GM13977 (cell line): ENCODE results near the gene LRMDA.

Experiments
- DNase-seq: peaks from one replicate; pipeline ENCODE4 v3.0.0; 2012; ENCODE audit warnings: low spot score
- CTCF ChIP-seq: IDR thresholded peaks from 2 replicates; pipeline ENCODE4 v1.5.1; 2012; ENCODE audit warnings: mild to moderate bottlenecking, control low read depth; ENCODE audit not compliant: insufficient read depth; ENCODE audit errors: extremely low read depth, missing control alignments
- in situ Hi-C: fragments of 300-500 bp; cut with MboI; formaldehyde crosslinking; loops from one replicate; pipeline ENCODE4 v1.12.0; 2022; ENCODE audit warnings: low sequenced_read_pairs, low pct_unique_long_range_greater_than_20kb, mixed read lengths, inconsistent platforms; ENCODE audit not compliant: unreplicated experiment

LRMDA gene

DNA sequence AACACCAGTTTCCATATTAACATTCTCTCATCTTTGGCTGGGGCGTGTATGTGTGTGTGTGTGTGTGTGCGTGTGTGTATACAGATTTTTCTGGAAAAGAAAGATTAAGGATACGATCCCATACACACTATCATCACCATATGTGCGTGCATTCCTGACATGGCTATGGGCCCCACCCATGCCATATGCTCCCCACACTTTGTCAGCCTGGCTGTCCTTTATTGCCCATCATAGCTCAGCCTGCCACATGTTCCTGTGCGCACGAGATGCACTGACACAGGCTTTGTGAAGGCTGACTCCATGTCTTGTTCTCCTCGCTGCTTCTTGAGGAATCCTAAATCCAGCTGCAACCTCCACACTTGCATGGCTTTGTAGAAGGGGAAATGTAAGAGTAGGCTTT is 984.1 kb downstream of the LRMDA start:
- TF ChIP-seq CTCF = no peak
- in situ Hi-C loops = no loop called here
- no peak for DNase-seq

- DNase-seq = no peak
- TF ChIP-seq CTCF = no peak
- in situ Hi-C loops = no loop called here
Measured at GRCh38 chr10:76416642-76417041, 985.2 kb downstream of the LRMDA start.

DNA sequence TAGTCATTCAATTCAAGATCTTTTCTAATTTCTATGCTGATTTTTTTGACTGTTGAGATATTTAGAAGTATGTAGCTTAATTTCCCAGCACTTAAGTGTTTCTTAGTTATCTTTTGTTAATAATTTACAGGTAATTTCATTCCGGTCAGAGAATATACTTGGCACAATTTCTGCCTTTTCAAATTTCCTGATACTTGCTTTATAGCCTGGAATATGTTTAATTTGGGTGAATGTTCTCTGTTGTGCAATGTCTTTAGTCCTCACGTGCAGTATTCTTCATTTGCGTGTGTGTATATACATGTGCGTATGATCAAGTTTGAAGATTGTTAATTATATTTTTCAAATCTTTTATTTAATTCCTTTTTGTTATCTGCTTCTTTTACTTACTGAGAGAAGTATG is 989.3 kb downstream of the LRMDA start:
- in situ Hi-C loops = no loop called here
- no peak for TF ChIP-seq CTCF

DNA sequence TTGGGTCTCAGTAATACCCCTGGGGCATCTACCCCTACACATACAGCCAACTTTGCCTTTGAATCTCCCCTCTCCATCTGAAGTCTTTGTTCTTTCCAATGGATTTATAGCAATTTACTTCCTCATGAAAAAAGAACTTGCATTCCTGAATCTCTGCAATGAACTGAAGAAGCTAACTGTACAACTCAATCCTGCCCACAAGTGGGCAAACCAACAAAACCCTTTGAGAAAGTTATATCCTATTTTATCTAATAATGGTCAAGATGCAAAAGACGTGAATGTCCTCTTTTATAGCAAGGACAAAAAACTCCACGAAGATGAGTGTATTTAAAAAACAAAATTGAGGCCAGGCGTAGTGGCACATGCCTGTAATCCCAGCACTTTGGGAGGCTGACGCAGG is 991.3 kb downstream of the LRMDA start:
- in situ Hi-C loops = no loop called here
- DNase-seq = no peak
- no peak for TF ChIP-seq CTCF

More for the DNA sequence above, 989.3 kb downstream of the LRMDA start:
- DNase-seq = no peak

DNA sequence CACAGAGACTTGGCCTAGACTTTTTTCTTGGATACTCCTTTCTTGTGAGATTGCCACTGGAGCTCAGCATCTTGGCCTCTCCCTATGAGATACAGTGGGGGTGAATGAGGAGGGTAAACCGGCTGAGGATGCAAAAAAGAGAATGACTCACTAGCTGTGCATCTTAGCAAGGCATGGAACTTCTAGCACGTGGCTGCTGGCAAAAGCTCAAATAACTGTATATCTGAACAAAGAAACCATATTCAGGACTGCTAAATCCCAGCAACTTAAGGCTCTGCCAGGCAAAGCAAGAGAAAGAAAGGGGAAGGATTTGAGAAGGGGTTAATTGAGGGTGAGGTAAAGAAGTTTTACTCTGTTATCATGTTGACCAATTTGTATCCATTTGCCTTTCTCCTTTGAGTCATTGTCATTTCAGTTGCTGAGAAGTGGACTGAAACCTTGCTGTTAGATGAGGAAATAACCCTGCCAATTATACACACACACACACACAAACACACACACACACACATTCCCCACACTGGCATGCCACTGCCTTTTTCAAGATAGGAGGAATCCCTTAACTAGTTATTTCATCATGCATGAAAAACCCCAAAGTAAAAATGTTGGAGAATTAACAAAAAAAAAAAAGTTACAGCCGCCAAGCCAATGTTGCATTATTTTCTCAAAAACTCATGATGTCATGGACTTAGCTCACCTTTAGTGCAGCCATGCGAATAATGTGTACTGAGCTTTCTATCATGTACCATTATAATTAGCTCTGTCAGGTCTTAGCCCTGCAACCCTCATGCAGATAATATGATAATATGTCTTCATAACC is 997.3 kb downstream of the LRMDA start:
- DNase-seq = no peak
- TF ChIP-seq CTCF = no peak
- in situ Hi-C loops = no loop called here

- in situ Hi-C loops = no loop called here
- TF ChIP-seq CTCF = no peak
- no peak for DNase-seq
Measured at GRCh38 chr10:76429368-76430060, 998.1 kb downstream of the LRMDA start.
